KMS-11 (cell line): ENCODE results near the gene FRMPD2.
"Not testable (repeated sequence)": the region's sequence is repeated elsewhere in the genome, so short reads cannot be mapped to it uniquely, and the experiment has no call there.

Experiments used
- H2AFZ ChIP-seq: fragments of 200-600 bp; sonication (generic); 2 replicates; pipeline ENCODE4 v1.6.1; 2016; ENCODE audit warnings: antibody characterized with exemption, mixed run types, low read depth
- H3K27ac ChIP-seq: fragments of 200-600 bp; sonication (generic); 2 replicates; pipeline ENCODE4 v1.6.1; 2016; ENCODE audit warnings: mild to moderate bottlenecking, mixed run types
- H3K27me3 ChIP-seq: fragments of 200-600 bp; sonication (generic); 2 replicates; pipeline ENCODE4 v1.6.1; 2017; ENCODE audit warnings: mild to moderate bottlenecking, low read depth, mixed run types, moderate library complexity; ENCODE audit not compliant: insufficient read depth
- H3K36me3 ChIP-seq: fragments of 200-600 bp; sonication (generic); 2 replicates; pipeline ENCODE4 v1.6.1; 2017; ENCODE audit warnings: mild to moderate bottlenecking, mixed run types; ENCODE audit not compliant: insufficient read depth
- H3K4me1 ChIP-seq: fragments of 200-600 bp; sonication (generic); 2 replicates; pipeline ENCODE4 v1.6.1; 2016; ENCODE audit warnings: mild to moderate bottlenecking, low read depth, mixed run types; ENCODE audit not compliant: poor library complexity, severe bottlenecking
- H3K4me2 ChIP-seq: fragments of 200-600 bp; sonication (generic); 2 replicates; pipeline ENCODE4 v1.7.0; 2016; ENCODE audit warnings: mild to moderate bottlenecking, mixed run types
- H3K4me3 ChIP-seq: fragments of 200-600 bp; sonication (generic); IDR thresholded peaks from 2 replicates; pipeline ENCODE4 v1.6.1; 2017; ENCODE audit warnings: low read depth, low read length, mixed read lengths; ENCODE audit not compliant: insufficient read depth
- H3K79me2 ChIP-seq: fragments of 200-600 bp; sonication (generic); 2 replicates; pipeline ENCODE4 v1.6.1; 2016; ENCODE audit warnings: low read depth, mixed run types; ENCODE audit not compliant: insufficient read depth
- H3K9ac ChIP-seq: fragments of 200-600 bp; sonication (generic); 2 replicates; pipeline ENCODE4 v1.6.1; 2016; ENCODE audit warnings: mild to moderate bottlenecking, mixed run types
- H4K20me1 ChIP-seq: fragments of 200-600 bp; sonication (generic); 2 replicates; pipeline ENCODE4 v1.6.1; 2016; ENCODE audit warnings: mild to moderate bottlenecking, mixed run types; ENCODE audit not compliant: insufficient read depth
- CTCF ChIP-seq: fragments of 200-600 bp; sonication (generic); conservative IDR thresholded peaks from 2 replicates; pipeline ENCODE4 v1.6.1; 2017; ENCODE audit warnings: low read depth, mild to moderate bottlenecking, antibody characterized with exemption, low read length, moderate library complexity, mixed read lengths

FRMPD2 gene

GRCh38 chr10:48247680-48248079, 26.8 kb downstream of the FRMPD2 start:
- no peak overlapping the region for H2AFZ ChIP-seq
- no peaks in the 10 kb centered on the region for H3K27me3 ChIP-seq
- no peak for TF ChIP-seq CTCF
- H3K4me2 ChIP-seq: no peak overlapping the region
- no peaks in the 10 kb centered on the region for H4K20me1 ChIP-seq
- no peaks in the 10 kb centered on the region for H3K36me3 ChIP-seq
- no peak overlapping the region for H3K9ac ChIP-seq
- H3K27ac ChIP-seq: no peak overlapping the region
- H3K4me3 ChIP-seq: no peak overlapping the region
- no peaks in the 10 kb centered on the region for H3K79me2 ChIP-seq
- H3K4me1 ChIP-seq: no peaks in the 10 kb centered on the region

GRCh38 chr10:48246501-48246900, 28.0 kb downstream of the FRMPD2 start:
- H3K9ac ChIP-seq: no peak overlapping the region
- H3K27ac ChIP-seq: no peak overlapping the region
- H2AFZ ChIP-seq: no peak overlapping the region
- H3K4me2 ChIP-seq: no peak overlapping the region
- H3K4me3 ChIP-seq: no peak overlapping the region
- no peaks in the 10 kb centered on the region for H4K20me1 ChIP-seq
- no peaks in the 10 kb centered on the region for H3K4me1 ChIP-seq
- no peaks in the 10 kb centered on the region for H3K79me2 ChIP-seq
- no peaks in the 10 kb centered on the region for H3K36me3 ChIP-seq
- H3K27me3 ChIP-seq: no peaks in the 10 kb centered on the region
- no peak for TF ChIP-seq CTCF

GRCh38 chr10:48245977-48246376, 28.5 kb downstream of the FRMPD2 start:
- H3K4me1 ChIP-seq: no peaks in the 10 kb centered on the region
- no peaks in the 10 kb centered on the region for H3K36me3 ChIP-seq
- no peak overlapping the region for H3K9ac ChIP-seq
- H3K79me2 ChIP-seq: no peaks in the 10 kb centered on the region
- no peak overlapping the region for H3K4me3 ChIP-seq
- H3K27ac ChIP-seq: no peak overlapping the region
- H4K20me1 ChIP-seq: no peaks in the 10 kb centered on the region
- H3K27me3 ChIP-seq: no peaks in the 10 kb centered on the region
- no peak for TF ChIP-seq CTCF
- H2AFZ ChIP-seq: no peak overlapping the region
- no peak overlapping the region for H3K4me2 ChIP-seq

GRCh38 chr10:48243921-48244320, 30.6 kb downstream of the FRMPD2 start:
- H3K4me3 ChIP-seq, H3K27ac ChIP-seq, H3K4me2 ChIP-seq, H3K4me1 ChIP-seq, H3K79me2 ChIP-seq, H2AFZ ChIP-seq, H3K27me3 ChIP-seq, H3K9ac ChIP-seq, H3K36me3 ChIP-seq, H4K20me1 ChIP-seq: not testable (repeated sequence)

GRCh38 chr10:48243487-48243886, 31.0 kb downstream of the FRMPD2 start:
- no peak overlapping the region for H3K4me2 ChIP-seq
- TF ChIP-seq CTCF: no peak
- H3K4me3 ChIP-seq: no peak overlapping the region
- no peaks in the 10 kb centered on the region for H3K4me1 ChIP-seq
- no peaks in the 10 kb centered on the region for H4K20me1 ChIP-seq
- H2AFZ ChIP-seq: no peak overlapping the region
- H3K27ac ChIP-seq: no peak overlapping the region
- no peak overlapping the region for H3K9ac ChIP-seq
- no peaks in the 10 kb centered on the region for H3K36me3 ChIP-seq
- no peaks in the 10 kb centered on the region for H3K27me3 ChIP-seq
- no peaks in the 10 kb centered on the region for H3K79me2 ChIP-seq
